Muscle of arm (tissue), 12 donors: ENCODE data around the gene IL9R. TPM values are rescaled to one million over a fixed set of nuclear protein-coding genes. Genes with fewer than 3 reads are reported as not detected.
"Not testable (repeated sequence)": the region's sequence is repeated elsewhere in the genome, so short reads cannot be mapped to it uniquely, and the experiment has no call there.

Experiments
- DNase-seq: peaks from one replicate; pipeline ENCODE4 v3.0.0-alpha.2; 2013
- polyA plus RNA-seq, 12 donors: library from polyadenylated mRNA; unstranded; fragments of 120-200 nt; gene quantifications; one replicate each; pipeline ENCODE4 v1.2.1, GENCODE V29; 2013; ENCODE audit not compliant: insufficient read length in 12 of 12

The IL9R gene
- polyA plus RNA-seq, 12 donors = 0.11 TPM; not detected in 11

DNA sequence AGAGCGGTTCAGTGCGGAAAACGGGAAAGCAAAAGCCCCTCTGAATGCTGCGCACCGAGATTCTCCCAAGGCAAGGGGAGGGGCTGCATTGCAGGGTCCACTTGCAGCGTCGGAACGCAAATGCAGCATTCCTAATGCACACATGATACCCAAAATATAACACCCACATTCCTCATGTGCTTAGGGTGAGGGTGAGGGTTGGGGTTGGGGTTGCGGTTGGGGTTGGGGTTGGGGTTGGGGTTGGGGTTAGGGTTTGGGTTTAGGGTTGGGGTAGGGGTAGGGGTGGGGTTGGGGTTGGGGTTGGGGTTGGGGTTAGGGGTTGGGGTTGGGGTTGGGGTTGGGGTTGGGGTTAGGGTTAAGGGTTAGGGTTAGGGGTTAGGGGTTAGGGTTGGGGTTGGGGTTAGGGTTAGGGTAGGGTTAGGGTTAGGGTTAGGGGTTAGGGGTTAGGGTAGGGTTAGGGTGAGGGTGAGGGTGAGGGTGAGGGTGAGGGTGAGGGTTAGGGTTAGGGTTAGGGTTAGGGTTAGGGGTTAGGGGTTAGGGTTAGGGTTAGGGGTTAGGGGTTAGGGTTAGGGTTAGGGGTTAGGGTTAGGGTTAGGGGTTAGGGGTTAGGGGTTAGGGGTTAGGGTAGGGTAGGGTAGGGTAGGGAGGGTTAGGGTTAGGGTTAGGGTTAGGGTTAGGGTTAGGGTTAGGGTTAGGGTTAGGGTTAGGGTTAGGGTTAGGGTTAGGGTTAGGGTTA, 32.4 kb downstream of the IL9R start:
- DNase-seq = peak; percentile 22

DNA sequence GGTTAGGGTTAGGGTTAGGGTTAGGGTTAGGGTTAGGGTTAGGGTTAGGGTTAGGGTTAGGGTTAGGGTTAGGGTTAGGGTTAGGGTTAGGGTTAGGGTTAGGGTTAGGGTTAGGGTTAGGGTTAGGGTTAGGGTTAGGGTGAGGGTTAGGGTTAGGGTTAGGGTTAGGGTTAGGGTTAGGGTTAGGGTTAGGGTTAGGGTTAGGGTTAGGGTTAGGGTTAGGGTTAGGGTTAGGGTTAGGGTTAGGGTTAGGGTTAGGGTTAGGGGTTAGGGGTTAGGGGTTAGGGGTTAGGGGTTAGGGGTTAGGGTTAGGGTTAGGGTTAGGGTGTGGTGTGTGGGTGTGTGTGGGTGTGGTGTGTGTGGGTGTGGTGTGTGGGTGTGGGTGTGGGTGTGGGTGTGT, 33.0 kb downstream of the IL9R start:
- DNase-seq = not testable (repeated sequence)

Other genes starting within 250 kb of the IL9R start
- 10 to 100 TPM in 11 of 12 donors, not detected in 1; 22.2 to 36.8 (median 29.7) TPM for gene VAMP7, start 116.4 kb upstream of the IL9R start, polyA plus RNA-seq